Measurements from ENCODE around the gene REC114.
"Not testable (repeated sequence)": the region's sequence is repeated elsewhere in the genome, so short reads cannot be mapped to it uniquely, and the experiment has no call there.

REC114 gene

GRCh38 chr15:73460662-73461061 lies 17.7 kb downstream of the REC114 start:
- no peak for DNase-seq

GRCh38 chr15:73464602-73465001 lies 21.6 kb downstream of the REC114 start:
- no peak for DNase-seq

GRCh38 chr15:73467758-73468157 lies 24.8 kb downstream of the REC114 start:
- no peak for DNase-seq

GRCh38 chr15:73474785-73475184 lies 31.8 kb downstream of the REC114 start:
- no peak for DNase-seq

GRCh38 chr15:73476704-73477216 lies 33.8 kb downstream of the REC114 start:
- no peak for DNase-seq

- DNase-seq, result no peak
Observed at GRCh38 chr15:73480050-73480449, 37.1 kb downstream of the REC114 start.

- DNase-seq, result no peak
Observed at GRCh38 chr15:73482166-73482565, 39.2 kb downstream of the REC114 start.

- DNase-seq, result no peak
Observed at GRCh38 chr15:73483053-73483452, 40.1 kb downstream of the REC114 start.

- DNase-seq, result no peak
Observed at GRCh38 chr15:73485372-73485771, 42.4 kb downstream of the REC114 start.

GRCh38 chr15:73485885-73486284 lies 42.9 kb downstream of the REC114 start:
- not testable (repeated sequence) for DNase-seq

- no peak for DNase-seq
Observed at GRCh38 chr15:73488698-73489097, 45.7 kb downstream of the REC114 start.

GRCh38 chr15:73493922-73494321 lies 51.0 kb downstream of the REC114 start:
- DNase-seq, result no peak

- DNase-seq, result no peak
Observed at GRCh38 chr15:73495181-73495580, 52.2 kb downstream of the REC114 start.

GRCh38 chr15:73500696-73501095 lies 57.7 kb downstream of the REC114 start:
- no peak for DNase-seq

- DNase-seq, result no peak
Observed at GRCh38 chr15:73504885-73505284, 61.9 kb downstream of the REC114 start.

- no peak for DNase-seq
Observed at GRCh38 chr15:73515527-73515926, 72.6 kb downstream of the REC114 start.

- DNase-seq, result no peak
Observed at GRCh38 chr15:73517566-73517965, 74.6 kb downstream of the REC114 start.

- DNase-seq, result no peak
Observed at GRCh38 chr15:73518180-73518862, 75.4 kb downstream of the REC114 start.

GRCh38 chr15:73518876-73519733 lies 76.1 kb downstream of the REC114 start:
- no peak for DNase-seq

GRCh38 chr15:73522011-73522410 lies 79.0 kb downstream of the REC114 start:
- DNase-seq, result no peak

- DNase-seq, result no peak
Observed at GRCh38 chr15:73524919-73525318, 82.0 kb downstream of the REC114 start.

GRCh38 chr15:73527598-73527997 lies 84.6 kb downstream of the REC114 start:
- no peak for DNase-seq

- DNase-seq, result no peak
Observed at GRCh38 chr15:73530649-73531048, 87.7 kb downstream of the REC114 start.

- no peak for DNase-seq
Observed at GRCh38 chr15:73538123-73538522, 95.2 kb downstream of the REC114 start.

Measured in NCI-H446 (cell line).